Mesendoderm (in vitro differentiated cells): Measurements from ENCODE around the gene OTOGL.
A peak's percentile ranks its signal among the peaks of the same experiment; 100 is the strongest.

Experiments used
- DNase-seq: peaks from one replicate; pipeline ENCODE4 v3.0.0; 2013
- H2AK5ac ChIP-seq: 2 replicates; pipeline ENCODE4 v1.6.1; 2013; ENCODE audit warnings: low read length, inconsistent platforms
- H2BK120ac ChIP-seq: 2 replicates; pipeline ENCODE4 v1.6.1; 2013; ENCODE audit warnings: low read depth, mild to moderate bottlenecking, low read length, moderate library complexity, mixed read lengths
- H2BK15ac ChIP-seq: replicated peaks from 2 replicates; pipeline ENCODE4 v1.6.1; 2013; ENCODE audit warnings: low read depth, mild to moderate bottlenecking, moderate library complexity
- H2BK5ac ChIP-seq: 2 replicates; pipeline ENCODE4 v1.6.1; 2013; ENCODE audit warnings: low read length, inconsistent platforms
- H3K18ac ChIP-seq: 2 replicates; pipeline ENCODE4 v1.6.1; 2013; ENCODE audit warnings: mild to moderate bottlenecking, low read length, mixed read lengths
- H3K23ac ChIP-seq: one replicate; pipeline ENCODE4 v1.6.1; 2013; ENCODE audit warnings: low read length
- H3K27ac ChIP-seq: 2 replicates; pipeline ENCODE4 v1.5.1; 2013; ENCODE audit warnings: low read depth, mild to moderate bottlenecking, inconsistent platforms, low read length, moderate library complexity
- H3K27me3 ChIP-seq: 2 replicates; pipeline ENCODE4 v1.6.1; 2013; ENCODE audit warnings: low read length, control low read depth, mild to moderate bottlenecking, inconsistent platforms; ENCODE audit not compliant: insufficient read depth, poor library complexity
- H3K36me3 ChIP-seq: 2 replicates; pipeline ENCODE4 v1.6.1; 2013; ENCODE audit warnings: low read length, inconsistent platforms; ENCODE audit not compliant: control insufficient read depth, insufficient read depth
- H3K4ac ChIP-seq: one replicate; pipeline ENCODE4 v1.6.1; 2013; ENCODE audit warnings: low read depth, mild to moderate bottlenecking, low read length, moderate library complexity
- H3K4me1 ChIP-seq: 2 replicates; pipeline ENCODE4 v1.6.1; 2013; ENCODE audit warnings: low read depth, low read length, inconsistent platforms; ENCODE audit not compliant: control insufficient read depth
- H3K4me2 ChIP-seq: 2 replicates; pipeline ENCODE4 v1.6.1; 2013; ENCODE audit warnings: low read length
- H3K4me3 ChIP-seq: 2 replicates; pipeline ENCODE4 v1.5.1; 2013; ENCODE audit warnings: mild to moderate bottlenecking, low read length
- H3K56ac ChIP-seq: one replicate; pipeline ENCODE4 v1.6.1; 2013; ENCODE audit warnings: low read length
- H3K79me1 ChIP-seq: 2 replicates; pipeline ENCODE4 v1.6.1; 2013; ENCODE audit warnings: low read length, inconsistent platforms
- H3K79me2 ChIP-seq: 2 replicates; pipeline ENCODE4 v1.6.1; 2013; ENCODE audit warnings: mild to moderate bottlenecking, low read length; ENCODE audit not compliant: control insufficient read depth, insufficient read depth
- H3K9ac ChIP-seq: 2 replicates; pipeline ENCODE4 v1.6.1; 2013; ENCODE audit warnings: low read length, inconsistent platforms
- H4K5ac ChIP-seq: one replicate; pipeline ENCODE4 v1.6.1; 2013; ENCODE audit warnings: low read length
- H4K8ac ChIP-seq: one replicate; pipeline ENCODE4 v1.6.1; 2013; ENCODE audit warnings: low read depth, mild to moderate bottlenecking, control low read depth, low read length, moderate library complexity
- WGBS: extraction: QIAGEN DNeasy Blood & Tissue Kit; methylation state at CpG from one replicate; pipeline ENCODE4 v1.1.7; 2013; ENCODE audit warnings: low lambda C conversion rate, missing lambda C conversion rate; ENCODE audit not compliant: insufficient coverage; ENCODE audit errors: extremely low coverage; 5-methylcytosine and 5-hydroxymethylcytosine counted together

The OTOGL gene

DNA sequence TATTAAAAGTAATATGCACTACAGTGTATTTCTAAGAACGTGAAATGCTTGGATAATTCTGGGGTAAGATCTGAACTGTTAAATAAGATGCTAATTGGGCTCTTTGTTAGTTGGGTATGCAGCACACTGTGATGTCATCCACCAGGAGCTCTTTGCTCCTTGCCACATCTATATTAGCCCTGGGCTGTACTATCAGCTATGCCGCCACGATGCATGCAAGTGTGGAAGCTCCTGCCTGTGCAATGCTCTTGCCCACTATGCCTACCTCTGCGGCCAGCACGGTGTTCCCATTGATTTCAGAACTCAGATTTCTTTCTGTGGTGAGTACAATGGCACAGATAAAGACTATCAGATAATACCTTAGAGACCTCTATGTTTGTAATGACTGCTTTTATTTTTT is 165.6 kb downstream of the OTOGL start:
- Histone ChIP-seq H2AK5ac (no peak overlapping the region), H4K8ac (no peak overlapping the region), H3K18ac (no peak overlapping the region), H4K5ac (no peak overlapping the region), H3K27me3 (no peaks in the 10 kb centered on the region), H3K4me3 (no peak overlapping the region), H2BK120ac (no peak overlapping the region), H3K27ac (no peak overlapping the region), H3K79me1 (no peaks in the 10 kb centered on the region), H3K9ac (no peak overlapping the region), H3K4me2 (no peak overlapping the region), H3K4ac (no peak overlapping the region), H3K79me2 (no peaks in the 10 kb centered on the region), H3K4me1 (no peaks in the 10 kb centered on the region), H2BK5ac (no peak overlapping the region), H3K56ac (no peak overlapping the region), H3K23ac (no peak overlapping the region), H2BK15ac (no peak overlapping the region), H3K36me3 (no peaks in the 10 kb centered on the region)
- DNase-seq = peak; percentile 25
- WGBS = no CpG with 5 or more reads among the region's 5 CpGs

DNA sequence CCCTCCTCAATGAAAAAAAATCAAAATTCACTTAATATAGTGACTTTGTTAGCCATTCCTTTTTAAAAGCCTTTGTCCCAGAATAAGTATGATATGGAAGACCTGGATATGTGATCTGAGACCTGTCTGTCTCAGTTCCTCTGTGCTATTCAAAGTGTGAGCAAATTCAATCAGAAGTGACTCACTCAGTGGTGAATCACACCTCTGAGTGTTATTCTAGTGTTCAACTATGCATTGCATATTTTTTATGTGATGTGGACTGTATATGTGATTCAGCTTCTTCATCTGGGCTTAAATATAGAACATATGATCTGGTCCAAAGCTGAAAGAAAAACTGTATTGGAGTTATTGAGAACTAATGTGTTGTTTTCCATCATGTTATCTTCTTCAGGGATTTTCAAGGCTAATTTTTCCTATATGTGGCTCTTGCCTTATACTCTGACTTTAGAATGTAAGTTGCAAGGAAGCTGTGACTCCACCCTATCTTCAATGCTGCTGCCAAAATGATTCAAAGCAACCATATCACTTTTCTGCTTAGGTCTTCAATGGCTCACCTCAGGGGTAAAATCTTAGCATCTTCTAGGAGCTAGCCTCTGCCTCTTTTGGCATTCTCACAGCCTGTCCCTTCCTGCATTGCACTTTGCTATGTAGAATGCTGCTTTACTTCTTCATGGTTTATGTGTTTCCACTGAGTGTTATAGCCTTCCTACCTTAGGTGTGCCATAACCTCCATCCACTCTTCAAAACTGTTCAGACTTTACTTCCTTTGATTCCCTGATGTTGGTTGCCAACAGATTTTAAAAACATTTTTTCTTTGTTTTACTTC is 169.8 kb downstream of the OTOGL start:
- H4K8ac ChIP-seq = no peak overlapping the region
- no peak overlapping the region for H3K4ac ChIP-seq
- H3K4me1 ChIP-seq = no peaks in the 10 kb centered on the region
- no peaks in the 10 kb centered on the region for H3K27me3 ChIP-seq
- no peak overlapping the region for H3K4me2 ChIP-seq
- H2BK120ac ChIP-seq = no peak overlapping the region
- H2BK15ac ChIP-seq = no peak overlapping the region
- H3K18ac ChIP-seq = no peak overlapping the region
- no peak overlapping the region for H2AK5ac ChIP-seq
- H3K4me3 ChIP-seq = no peak overlapping the region
- H3K9ac ChIP-seq = no peak overlapping the region
- no peak overlapping the region for H2BK5ac ChIP-seq
- no peaks in the 10 kb centered on the region for H3K79me2 ChIP-seq
- no peak overlapping the region for H4K5ac ChIP-seq
- H3K56ac ChIP-seq = no peak overlapping the region
- H3K36me3 ChIP-seq = no peaks in the 10 kb centered on the region
- no peak overlapping the region for H3K27ac ChIP-seq
- H3K79me1 ChIP-seq = no peaks in the 10 kb centered on the region
- H3K23ac ChIP-seq = no peak overlapping the region
- DNase-seq = no peak

DNA sequence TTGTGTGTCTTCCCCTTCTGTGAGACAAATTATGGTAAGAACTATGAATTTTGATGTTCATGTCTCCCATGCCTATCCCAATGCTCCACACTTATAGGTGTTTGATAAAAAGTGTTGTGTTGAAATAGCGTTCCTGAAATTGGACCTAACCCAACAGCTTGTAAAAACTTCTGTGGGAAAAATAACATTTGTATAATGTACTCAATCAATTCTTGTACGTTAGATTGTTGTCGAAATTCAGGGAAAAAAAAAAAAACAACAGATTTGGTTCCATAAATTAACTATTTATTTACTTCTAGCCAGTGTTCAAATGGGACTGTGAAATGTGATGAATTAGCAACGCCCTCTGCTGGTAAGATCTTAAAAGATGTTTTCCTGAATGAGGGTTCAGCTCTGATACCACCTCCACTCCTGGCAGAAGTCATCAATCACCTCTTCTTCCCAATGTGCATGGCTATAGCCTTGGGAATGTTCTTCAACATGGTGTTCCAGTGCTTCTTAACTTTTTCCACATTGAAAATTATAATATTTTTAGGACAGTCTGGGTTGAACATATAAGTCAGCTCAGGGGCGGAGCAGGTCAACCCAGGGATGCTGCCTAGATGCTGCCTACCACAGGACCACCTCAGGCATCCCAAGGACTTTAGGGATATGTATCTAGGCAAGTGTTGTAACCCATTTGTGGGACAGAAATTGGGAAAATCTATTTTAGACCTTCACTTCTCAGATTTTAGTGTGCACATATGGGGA is 170.6 kb downstream of the OTOGL start:
- no peaks in the 10 kb centered on the region for H3K79me1 ChIP-seq
- no peak overlapping the region for H3K9ac ChIP-seq
- peak; percentile 54 for DNase-seq
- no CpG with 5 or more reads among the region's 5 CpGs for WGBS
- H4K8ac ChIP-seq = no peak overlapping the region
- no peak overlapping the region for H3K4ac ChIP-seq
- H3K36me3 ChIP-seq = no peaks in the 10 kb centered on the region
- H3K56ac ChIP-seq = no peak overlapping the region
- H2BK15ac ChIP-seq = no peak overlapping the region
- H2AK5ac ChIP-seq = no peak overlapping the region
- H3K4me3 ChIP-seq = no peak overlapping the region
- H2BK5ac ChIP-seq = no peak overlapping the region
- H3K27ac ChIP-seq = no peak overlapping the region
- no peak overlapping the region for H4K5ac ChIP-seq
- H3K4me2 ChIP-seq = no peak overlapping the region
- no peak overlapping the region for H3K23ac ChIP-seq
- no peaks in the 10 kb centered on the region for H3K27me3 ChIP-seq
- H3K18ac ChIP-seq = no peak overlapping the region
- no peak overlapping the region for H2BK120ac ChIP-seq
- H3K4me1 ChIP-seq = no peaks in the 10 kb centered on the region
- H3K79me2 ChIP-seq = no peaks in the 10 kb centered on the region

DNA sequence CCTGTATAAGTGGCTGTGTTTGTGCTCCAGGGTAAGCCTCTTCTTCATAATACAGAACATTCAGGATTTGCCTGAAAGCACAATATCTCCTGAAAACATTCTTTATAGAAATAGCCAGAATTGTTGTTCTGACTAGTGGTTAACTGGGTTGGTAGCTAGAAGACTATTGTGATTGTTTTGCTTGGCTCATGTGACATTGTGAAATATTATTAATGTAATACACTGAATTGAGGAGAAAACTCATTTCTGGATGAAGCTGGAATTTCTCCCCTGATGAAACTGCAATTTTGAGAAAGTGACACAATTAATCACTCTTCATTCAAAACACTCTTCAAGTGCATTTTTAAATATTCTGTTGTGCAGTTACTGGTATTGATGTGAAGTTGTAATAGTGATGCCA is 172.4 kb downstream of the OTOGL start:
- Histone ChIP-seq H4K5ac (no peak overlapping the region), H3K4ac (no peak overlapping the region), H3K36me3 (no peaks in the 10 kb centered on the region), H3K23ac (no peak overlapping the region), H3K27ac (no peak overlapping the region), H3K9ac (no peak overlapping the region), H2BK15ac (no peak overlapping the region), H3K79me2 (no peaks in the 10 kb centered on the region), H3K18ac (no peak overlapping the region), H2BK120ac (no peak overlapping the region), H2BK5ac (no peak overlapping the region), H3K27me3 (no peaks in the 10 kb centered on the region), H3K79me1 (no peaks in the 10 kb centered on the region), H3K4me2 (no peak overlapping the region), H4K8ac (no peak overlapping the region), H2AK5ac (no peak overlapping the region), H3K4me3 (no peak overlapping the region), H3K4me1 (no peaks in the 10 kb centered on the region), H3K56ac (no peak overlapping the region)
- DNase-seq = no peak

DNA sequence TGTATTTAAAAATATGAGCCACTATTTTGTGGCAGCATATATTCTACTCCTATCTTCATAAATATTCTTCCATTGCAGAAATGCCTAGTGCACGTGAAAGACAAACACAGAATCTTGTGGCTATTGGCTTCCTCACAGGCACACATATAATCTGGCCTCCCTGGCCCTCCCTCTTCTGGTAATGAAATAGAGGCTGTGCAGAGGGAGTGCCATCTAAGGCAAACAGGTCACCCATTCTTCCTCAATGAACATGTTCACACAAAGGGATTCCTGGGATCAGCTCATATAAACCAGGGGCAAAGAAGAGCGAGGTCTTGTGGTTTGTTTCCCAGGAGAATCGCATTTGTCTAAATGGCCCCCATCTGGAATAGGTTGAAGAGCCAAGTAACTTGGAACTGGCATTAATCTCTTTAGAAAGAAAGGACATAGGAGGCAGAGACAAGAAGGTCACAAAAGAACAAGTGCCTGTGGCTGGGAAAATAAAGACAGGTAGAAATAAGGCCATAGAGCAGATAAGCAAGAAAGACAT is 173.1 kb downstream of the OTOGL start:
- H3K56ac ChIP-seq = no peak overlapping the region
- DNase-seq = no peak
- H3K4ac ChIP-seq = no peak overlapping the region
- no peaks in the 10 kb centered on the region for H3K79me1 ChIP-seq
- no peaks in the 10 kb centered on the region for H3K79me2 ChIP-seq
- H3K36me3 ChIP-seq = no peaks in the 10 kb centered on the region
- no peak overlapping the region for H4K5ac ChIP-seq
- H3K4me1 ChIP-seq = no peaks in the 10 kb centered on the region
- H3K23ac ChIP-seq = no peak overlapping the region
- no peak overlapping the region for H2BK120ac ChIP-seq
- no peak overlapping the region for H3K27ac ChIP-seq
- H2BK5ac ChIP-seq = no peak overlapping the region
- H3K18ac ChIP-seq = no peak overlapping the region
- H3K9ac ChIP-seq = no peak overlapping the region
- no peak overlapping the region for H3K4me3 ChIP-seq
- H2BK15ac ChIP-seq = no peak overlapping the region
- no peak overlapping the region for H4K8ac ChIP-seq
- no CpG with 5 or more reads among the region's 3 CpGs for WGBS
- no peak overlapping the region for H2AK5ac ChIP-seq
- no peaks in the 10 kb centered on the region for H3K27me3 ChIP-seq
- no peak overlapping the region for H3K4me2 ChIP-seq
